IPS-18c (cell line): ENCODE data around the gene RIMS3.
"Not testable (repeated sequence)": the region's sequence is repeated elsewhere in the genome, so short reads cannot be mapped to it uniquely, and the experiment has no call there.

Experiments used
- H3K4me3 ChIP-seq: 2 replicates; pipeline ENCODE4 v1.7.0; 2013; ENCODE audit warnings: low read depth, mild to moderate bottlenecking, low read length, moderate library complexity; ENCODE audit not compliant: insufficient read depth
- H3K9me3 ChIP-seq: one replicate; pipeline ENCODE4 v1.6.1; 2013; ENCODE audit warnings: mild to moderate bottlenecking, low read length, moderate library complexity; ENCODE audit not compliant: control insufficient read depth, insufficient read depth

RIMS3 gene

GRCh38 chr1:40665335-40666171, at the start of gene RIMS3:
TSS of gene RIMS3 (minus strand) at chr1:40665682. CDS start at chr1:40641925, 23,757 bp downstream.
- Histone ChIP-seq H3K9me3 (peaks cover 2% of the 10 kb centered on the region), H3K4me3 (peak within 1 kb of the TSS; percentile 81)

GRCh38 chr1:40712997-40713396, 47.5 kb upstream of the RIMS3 start:
- no peak overlapping the region for H3K4me3 ChIP-seq
- no peaks in the 10 kb centered on the region for H3K9me3 ChIP-seq

- H3K4me3 ChIP-seq: no peak overlapping the region
Measured at GRCh38 chr1:40712405-40712944, 47.0 kb upstream of the RIMS3 start.

GRCh38 chr1:40711465-40712404, 46.3 kb upstream of the RIMS3 start:
- Histone ChIP-seq H3K4me3 (0 out of 2 replicates have a peak overlapping the region, but pooled peaks have one; percentile 26), H3K9me3 (no peaks in the 10 kb centered on the region)

More at GRCh38 chr1:40712405-40712944, 47.0 kb upstream of the RIMS3 start:
- no peaks in the 10 kb centered on the region for H3K9me3 ChIP-seq

GRCh38 chr1:40710581-40711315, 45.3 kb upstream of the RIMS3 start:
- H3K4me3 ChIP-seq: peak overlapping the region; percentile 43; the same call in 1 of the 2 replicates
- H3K9me3 ChIP-seq: no peaks in the 10 kb centered on the region

GRCh38 chr1:40709802-40710278, 44.4 kb upstream of the RIMS3 start:
- Histone ChIP-seq H3K4me3 (peak overlapping the region; percentile 64; the same call in 1 of the 2 replicates), H3K9me3 (no peaks in the 10 kb centered on the region)

- Histone ChIP-seq H3K4me3 (peak overlapping the region; percentile 64; the same call in 1 of the 2 replicates), H3K9me3 (no peaks in the 10 kb centered on the region)
Measured at GRCh38 chr1:40709100-40709801, 43.8 kb upstream of the RIMS3 start.

- Histone ChIP-seq H3K4me3 (peak overlapping the region; percentile 40; the same call in 1 of the 2 replicates), H3K9me3 (no peaks in the 10 kb centered on the region)
Measured at GRCh38 chr1:40708750-40709099, 43.2 kb upstream of the RIMS3 start.

GRCh38 chr1:40706626-40707025, 41.1 kb upstream of the RIMS3 start:
- no peaks in the 10 kb centered on the region for H3K9me3 ChIP-seq
- H3K4me3 ChIP-seq: no peak overlapping the region

- Histone ChIP-seq H3K4me3 (no peak overlapping the region), H3K9me3 (no peaks in the 10 kb centered on the region)
Measured at GRCh38 chr1:40704817-40705733, 39.6 kb upstream of the RIMS3 start.

GRCh38 chr1:40703316-40703715, 37.8 kb upstream of the RIMS3 start:
- Histone ChIP-seq H3K9me3 (no peaks in the 10 kb centered on the region), H3K4me3 (no peak overlapping the region)

- H3K4me3 ChIP-seq, H3K9me3 ChIP-seq: not testable (repeated sequence)
Measured at GRCh38 chr1:40702810-40703209, 37.3 kb upstream of the RIMS3 start.

- H3K9me3 ChIP-seq: no peaks in the 10 kb centered on the region
- H3K4me3 ChIP-seq: no peak overlapping the region
Measured at GRCh38 chr1:40701684-40702083, 36.2 kb upstream of the RIMS3 start.

- Histone ChIP-seq H3K9me3 (no peaks in the 10 kb centered on the region), H3K4me3 (no peak overlapping the region)
Measured at GRCh38 chr1:40699787-40700186, 34.3 kb upstream of the RIMS3 start.

- Histone ChIP-seq H3K9me3 (no peaks in the 10 kb centered on the region), H3K4me3 (no peak overlapping the region)
Measured at GRCh38 chr1:40697436-40697835, 32.0 kb upstream of the RIMS3 start.
